ENCODE measurements around the gene SYNPR.

SYNPR gene

GRCh38 chr3:63343674-63344073 is 65.6 kb downstream of the SYNPR start:
- Histone ChIP-seq H3K4me1 (ENCODE audit: low read length) (no peaks in the 10 kb centered on the region), H2AFZ (ENCODE audit: low read depth, low read length) (no peak overlapping the region), H3K27ac (ENCODE audit: low read length) (no peak overlapping the region), H3K27me3 (ENCODE audit: low read depth, low read length) (peaks cover 17% of the 10 kb centered on the region; the same call in 1 of the 2 replicates), H3K36me3 (replicated peaks; ENCODE audit: low read depth, low read length) (no peaks in the 10 kb centered on the region), H3K9ac (ENCODE audit: low read length) (no peak overlapping the region), H3K79me2 (ENCODE audit: low read length) (no peaks in the 10 kb centered on the region), H3K4me3 (ENCODE audit: low read length) (no peak overlapping the region), H4K20me1 (ENCODE audit: insufficient read depth, low read length) (no peaks in the 10 kb centered on the region), H3K4me2 (ENCODE audit: low read length) (no peak overlapping the region), H3K9me3 (ENCODE audit: insufficient read depth, low read length) (no peaks in the 10 kb centered on the region)
- TF ChIP-seq, protein P1, sequence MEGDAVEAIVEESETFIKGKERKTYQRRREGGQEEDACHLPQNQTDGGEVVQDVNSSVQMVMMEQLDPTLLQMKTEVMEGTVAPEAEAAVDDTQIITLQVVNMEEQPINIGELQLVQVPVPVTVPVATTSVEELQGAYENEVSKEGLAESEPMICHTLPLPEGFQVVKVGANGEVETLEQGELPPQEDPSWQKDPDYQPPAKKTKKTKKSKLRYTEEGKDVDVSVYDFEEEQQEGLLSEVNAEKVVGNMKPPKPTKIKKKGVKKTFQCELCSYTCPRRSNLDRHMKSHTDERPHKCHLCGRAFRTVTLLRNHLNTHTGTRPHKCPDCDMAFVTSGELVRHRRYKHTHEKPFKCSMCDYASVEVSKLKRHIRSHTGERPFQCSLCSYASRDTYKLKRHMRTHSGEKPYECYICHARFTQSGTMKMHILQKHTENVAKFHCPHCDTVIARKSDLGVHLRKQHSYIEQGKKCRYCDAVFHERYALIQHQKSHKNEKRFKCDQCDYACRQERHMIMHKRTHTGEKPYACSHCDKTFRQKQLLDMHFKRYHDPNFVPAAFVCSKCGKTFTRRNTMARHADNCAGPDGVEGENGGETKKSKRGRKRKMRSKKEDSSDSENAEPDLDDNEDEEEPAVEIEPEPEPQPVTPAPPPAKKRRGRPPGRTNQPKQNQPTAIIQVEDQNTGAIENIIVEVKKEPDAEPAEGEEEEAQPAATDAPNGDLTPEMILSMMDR (IDR thresholded peaks at IDR 0.05; ENCODE audit: low read depth, low read length): no peak
- no peak for TF ChIP-seq EZH2phosphoT487 (IDR thresholded peaks at IDR 0.05; ENCODE audit: low read depth)

- Histone ChIP-seq H3K9ac (ENCODE audit: low read length) (no peak overlapping the region), H3K27me3 (ENCODE audit: low read depth, low read length) (peaks cover 17% of the 10 kb centered on the region; the same call in 1 of the 2 replicates), H4K20me1 (ENCODE audit: insufficient read depth, low read length) (no peaks in the 10 kb centered on the region), H3K27ac (ENCODE audit: low read length) (no peak overlapping the region), H2AFZ (ENCODE audit: low read depth, low read length) (no peak overlapping the region), H3K9me3 (ENCODE audit: insufficient read depth, low read length) (no peaks in the 10 kb centered on the region), H3K36me3 (replicated peaks; ENCODE audit: low read depth, low read length) (no peaks in the 10 kb centered on the region), H3K4me2 (ENCODE audit: low read length) (no peak overlapping the region), H3K79me2 (ENCODE audit: low read length) (no peaks in the 10 kb centered on the region), H3K4me3 (ENCODE audit: low read length) (no peak overlapping the region), H3K4me1 (ENCODE audit: low read length) (no peaks in the 10 kb centered on the region)
- no peak for TF ChIP-seq EZH2phosphoT487 (IDR thresholded peaks at IDR 0.05; ENCODE audit: low read depth)
- TF ChIP-seq, protein P1 (IDR thresholded peaks at IDR 0.05; ENCODE audit: low read depth, low read length): no peak
Observed at GRCh38 chr3:63344661-63345060, 66.6 kb downstream of the SYNPR start.

DNA sequence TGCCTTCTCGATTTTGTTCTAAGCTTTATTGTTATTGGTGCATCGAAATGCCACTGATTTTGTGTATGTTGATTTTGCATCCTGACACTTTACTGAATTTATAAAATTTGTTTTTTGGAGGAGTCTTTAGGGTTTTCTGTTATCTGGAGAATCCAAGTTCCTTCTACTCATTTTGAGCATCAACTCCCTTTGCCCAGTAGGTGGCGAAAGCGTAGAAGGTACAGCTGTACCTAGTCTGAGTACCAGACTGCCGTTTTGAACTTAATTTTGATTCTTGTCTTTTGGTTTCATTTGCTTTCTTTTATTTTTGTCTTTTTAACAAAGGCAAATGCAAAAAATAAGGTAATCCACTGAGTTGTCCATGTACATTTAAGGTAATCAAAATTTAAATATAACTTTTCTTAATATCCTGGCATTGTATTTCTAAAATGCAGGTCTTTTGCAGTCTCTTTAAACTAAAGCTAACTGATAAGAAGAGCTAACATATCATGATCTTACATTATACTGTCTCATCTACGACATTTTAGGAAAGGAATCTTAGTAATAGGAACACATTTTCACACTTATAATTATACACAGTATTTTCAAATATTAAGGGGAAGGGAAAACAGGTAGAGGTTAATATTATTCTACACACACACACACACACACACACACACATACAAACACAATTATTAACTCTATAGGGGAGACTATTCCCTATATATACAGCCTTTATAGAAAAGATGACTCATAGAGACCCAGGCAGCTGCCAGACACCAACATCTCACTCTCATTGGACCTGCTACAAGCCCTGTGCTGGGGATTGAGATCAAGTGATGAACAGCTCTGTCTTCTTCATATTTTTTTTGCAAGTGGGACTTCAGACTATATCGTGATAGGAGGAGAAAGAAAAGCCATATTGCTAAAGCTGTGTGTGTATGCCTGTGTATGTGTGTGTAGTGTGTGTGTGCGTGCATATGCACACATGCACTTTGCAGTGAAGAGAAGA is 71.8 kb downstream of the SYNPR start:
- no peak overlapping the region for H3K27ac ChIP-seq (ENCODE audit: low read length)
- 0 out of 2 replicates have a peak overlapping the region, but pooled peaks have one; percentile 7 for H2AFZ ChIP-seq (ENCODE audit: low read depth, low read length)
- peak overlapping the region; percentile 35 for H3K4me2 ChIP-seq (ENCODE audit: low read length)
- H3K79me2 ChIP-seq (ENCODE audit: low read length): no peaks in the 10 kb centered on the region
- no peak overlapping the region for H3K9ac ChIP-seq (ENCODE audit: low read length)
- no peaks in the 10 kb centered on the region for H4K20me1 ChIP-seq (ENCODE audit: insufficient read depth, low read length)
- H3K27me3 ChIP-seq (ENCODE audit: low read depth, low read length): peaks cover 27% of the 10 kb centered on the region
- no peaks in the 10 kb centered on the region for H3K4me1 ChIP-seq (ENCODE audit: low read length)
- H3K9me3 ChIP-seq (ENCODE audit: insufficient read depth, low read length): no peaks in the 10 kb centered on the region
- TF ChIP-seq, protein P1 (IDR thresholded peaks at IDR 0.05; ENCODE audit: low read depth, low read length): peak; percentile 86
- TF ChIP-seq EZH2phosphoT487 (IDR thresholded peaks at IDR 0.05; ENCODE audit: low read depth): no peak
- no peak overlapping the region for H3K4me3 ChIP-seq (ENCODE audit: low read length)
- no peaks in the 10 kb centered on the region for H3K36me3 ChIP-seq (replicated peaks; ENCODE audit: low read depth, low read length)
